Muscle layer of duodenum (tissue), 2 donors: ENCODE data around the gene KDF1.
"Not testable (repeated sequence)": the region's sequence is repeated elsewhere in the genome, so short reads cannot be mapped to it uniquely, and the experiment has no call there.

Experiments used
- H3K27ac ChIP-seq: one replicate; pipeline ENCODE4 v1.7.0; 2013; ENCODE audit warnings: mild to moderate bottlenecking, low read length
- H3K27me3 ChIP-seq: one replicate; pipeline ENCODE4 v1.7.0; 2013; ENCODE audit warnings: low read depth, mild to moderate bottlenecking, control low read depth, low read length
- H3K36me3 ChIP-seq, 2 donors: one replicate each; pipeline ENCODE4 v1.7.0; 2013; ENCODE audit warnings: low read length in 2 of 2, control low read depth in 1 of 2, mild to moderate bottlenecking in 1 of 2; ENCODE audit not compliant: insufficient read depth in 2 of 2, control insufficient read depth in 1 of 2
- H3K4me1 ChIP-seq, 2 donors: one replicate each; pipeline ENCODE4 v1.7.0; 2013; ENCODE audit warnings: low read length in 2 of 2, mild to moderate bottlenecking in 2 of 2, control low read depth in 1 of 2, moderate library complexity in 1 of 2; ENCODE audit not compliant: insufficient read depth in 2 of 2, control insufficient read depth in 1 of 2
- H3K4me3 ChIP-seq, 2 donors: one replicate each; pipeline ENCODE4 v1.7.0; 2013; ENCODE audit warnings: low read length in 2 of 2, low read depth in 1 of 2, mild to moderate bottlenecking in 1 of 2
- H3K9me3 ChIP-seq, 2 donors: one replicate each; pipeline ENCODE4 v1.7.0; 2013; ENCODE audit warnings: low read length in 2 of 2, control low read depth in 1 of 2, mild to moderate bottlenecking in 1 of 2; ENCODE audit not compliant: control insufficient read depth in 1 of 2
- donor health status: healthy.

The KDF1 gene

GRCh38 chr1:26991310-26992116 lies 31.2 kb upstream of the KDF1 start:
- peaks cover 4 to 26% of the 10 kb centered on the region in 2 donors for H3K4me1 ChIP-seq
- peaks cover 18% of the 10 kb centered on the region for H3K27me3 ChIP-seq

GRCh38 chr1:26989403-26990109 lies 29.3 kb upstream of the KDF1 start:
- H3K36me3 ChIP-seq, H3K4me1 ChIP-seq, H3K27ac ChIP-seq, H3K4me3 ChIP-seq, H3K9me3 ChIP-seq: not testable (repeated sequence)
- peaks cover 11% of the 10 kb centered on the region for H3K27me3 ChIP-seq

More at GRCh38 chr1:26991310-26992116, 31.2 kb upstream of the KDF1 start:
- Histone ChIP-seq H3K27ac (no peak overlapping the region), H3K4me3 (no peak overlapping the region), H3K36me3 (no peaks in the 10 kb centered on the region), H3K9me3 (no peaks in the 10 kb centered on the region)

- H3K27ac ChIP-seq, result no peak overlapping the region
- peaks cover 2% of the 10 kb centered on the region for H3K27me3 ChIP-seq
- no peaks in the 10 kb centered on the region for H3K36me3 ChIP-seq
- no peaks in the 10 kb centered on the region for H3K9me3 ChIP-seq
- H3K4me1 ChIP-seq, result no peaks in the 10 kb centered on the region
- no peak overlapping the region for H3K4me3 ChIP-seq
Measured at GRCh38 chr1:26986658-26987057, 26.4 kb upstream of the KDF1 start.

GRCh38 chr1:26984291-26984690 lies 24.0 kb upstream of the KDF1 start:
- no peaks in the 10 kb centered on the region for H3K27me3 ChIP-seq
- no peak overlapping the region for H3K4me3 ChIP-seq
- no peaks in the 10 kb centered on the region for H3K36me3 ChIP-seq
- H3K27ac ChIP-seq, result no peak overlapping the region
- no peaks in the 10 kb centered on the region for H3K9me3 ChIP-seq
- H3K4me1 ChIP-seq, result no peaks in the 10 kb centered on the region

- no peak overlapping the region for H3K4me3 ChIP-seq
- no peaks in the 10 kb centered on the region for H3K27me3 ChIP-seq
- no peak overlapping the region for H3K27ac ChIP-seq
- no peaks in the 10 kb centered on the region for H3K36me3 ChIP-seq
- H3K4me1 ChIP-seq, result no peaks in the 10 kb centered on the region
- H3K9me3 ChIP-seq, result no peaks in the 10 kb centered on the region
Measured at GRCh38 chr1:26983863-26984262, 23.6 kb upstream of the KDF1 start.

GRCh38 chr1:26981146-26981846 lies 21.0 kb upstream of the KDF1 start:
- no peak overlapping the region for H3K4me3 ChIP-seq
- H3K27ac ChIP-seq, result no peak overlapping the region
- H3K36me3 ChIP-seq, result no peaks in the 10 kb centered on the region
- no peaks in the 10 kb centered on the region for H3K9me3 ChIP-seq
- H3K4me1 ChIP-seq, result no peaks in the 10 kb centered on the region
- H3K27me3 ChIP-seq, result no peaks in the 10 kb centered on the region

DNA sequence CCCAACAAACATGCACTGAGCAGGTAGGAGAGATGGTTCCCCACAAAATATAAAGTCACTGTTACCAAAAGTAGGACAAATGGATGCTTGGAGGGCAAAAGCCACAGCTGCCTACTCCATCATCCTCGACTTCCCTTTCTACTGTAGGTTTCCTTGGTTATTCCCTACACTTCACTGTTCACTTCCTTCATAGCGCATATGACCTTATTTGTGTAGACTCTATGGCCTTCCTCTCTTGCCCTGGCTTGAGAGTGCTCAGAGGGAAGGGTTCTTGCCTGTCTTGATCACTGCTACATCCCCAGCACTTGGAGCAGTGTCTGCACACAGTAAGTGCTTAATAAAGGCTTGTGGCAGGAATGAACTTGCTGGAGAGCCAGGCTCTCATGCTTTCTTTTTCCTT lies 18.6 kb upstream of the KDF1 start:
- Histone ChIP-seq H3K4me1 (no peaks in the 10 kb centered on the region), H3K4me3 (no peak overlapping the region), H3K27ac (no peak overlapping the region), H3K27me3 (no peaks in the 10 kb centered on the region), H3K9me3 (no peaks in the 10 kb centered on the region), H3K36me3 (no peaks in the 10 kb centered on the region)

DNA sequence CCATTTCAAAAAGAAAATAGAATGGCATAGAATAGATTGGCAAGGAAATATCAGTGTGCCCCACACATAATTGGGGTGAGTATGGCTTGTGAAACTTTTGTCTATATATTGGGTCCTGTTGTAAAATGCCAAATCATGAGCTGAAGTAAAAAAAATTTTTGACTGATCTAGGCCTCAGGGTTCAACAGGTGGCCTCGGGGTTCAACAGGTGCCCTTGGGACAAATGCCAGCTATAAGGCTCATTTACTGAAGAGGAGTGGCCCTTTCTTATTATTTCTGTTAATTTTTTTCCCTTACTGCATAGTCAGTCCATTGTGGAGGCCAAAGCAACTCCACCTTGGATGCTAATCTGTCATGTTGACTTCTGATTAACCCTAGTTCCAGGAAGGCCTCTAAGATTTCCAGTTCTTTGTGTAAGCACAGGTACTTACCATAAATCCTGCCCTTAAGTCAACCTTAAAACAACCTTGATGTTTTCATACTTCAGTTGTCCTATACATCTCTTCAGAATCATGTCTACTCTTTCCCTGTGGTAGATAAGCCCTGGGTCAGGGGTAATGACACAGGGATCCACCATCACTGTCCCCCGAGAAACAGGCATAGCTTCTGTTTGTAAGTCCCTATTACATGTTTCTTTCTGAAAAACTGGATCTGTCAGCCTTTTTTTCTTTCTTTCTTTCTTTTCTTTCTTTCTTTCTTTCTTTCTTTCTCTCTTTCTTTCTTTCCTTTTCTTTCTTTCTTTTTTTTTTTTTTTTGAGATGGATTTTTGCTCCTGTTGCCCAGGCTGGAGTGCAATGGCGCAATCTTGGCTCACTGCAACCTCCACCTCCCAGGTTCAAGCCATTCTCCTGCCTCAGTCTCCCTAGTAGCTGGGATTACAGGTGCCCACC lies 16.6 kb upstream of the KDF1 start:
- no peaks in the 10 kb centered on the region for H3K27me3 ChIP-seq
- no peaks in the 10 kb centered on the region for H3K4me1 ChIP-seq
- H3K36me3 ChIP-seq, result no peaks in the 10 kb centered on the region
- H3K27ac ChIP-seq, result no peak overlapping the region
- no peak overlapping the region for H3K4me3 ChIP-seq
- no peaks in the 10 kb centered on the region for H3K9me3 ChIP-seq

- no peaks in the 10 kb centered on the region for H3K36me3 ChIP-seq
- H3K4me1 ChIP-seq, result no peaks in the 10 kb centered on the region
- no peak overlapping the region for H3K4me3 ChIP-seq
Measured at GRCh38 chr1:26972821-26973220, 12.6 kb upstream of the KDF1 start.

GRCh38 chr1:26972390-26972789 lies 12.1 kb upstream of the KDF1 start:
- Histone ChIP-seq H3K27ac (no peak overlapping the region), H3K4me3 (no peak overlapping the region), H3K36me3 (no peaks in the 10 kb centered on the region), H3K9me3 (no peaks in the 10 kb centered on the region), H3K27me3 (no peaks in the 10 kb centered on the region), H3K4me1 (no peaks in the 10 kb centered on the region)

More at GRCh38 chr1:26972821-26973220, 12.6 kb upstream of the KDF1 start:
- Histone ChIP-seq H3K9me3 (no peaks in the 10 kb centered on the region), H3K27me3 (no peaks in the 10 kb centered on the region), H3K27ac (no peak overlapping the region)
